Mesenchymal stem cell (in vitro differentiated cells and primary cell): Measurements from ENCODE around the gene HOXC12.
A peak's percentile ranks its signal among the peaks of the same experiment; 100 is the strongest.

Experiments used
- DNase-seq: peaks from one replicate; pipeline ENCODE4 v3.0.0-alpha.2; 2013
- H2AFZ ChIP-seq: one replicate; pipeline ENCODE4 v1.6.1; 2013; ENCODE audit warnings: low read depth, mild to moderate bottlenecking, control low read depth, inconsistent platforms, low read length, moderate library complexity
- H2AK5ac ChIP-seq: 2 replicates; pipeline ENCODE4 v1.6.1; 2013; ENCODE audit warnings: low read length, moderate library complexity, mild to moderate bottlenecking, inconsistent platforms; ENCODE audit not compliant: severe bottlenecking
- H2BK120ac ChIP-seq: one replicate; pipeline ENCODE4 v1.6.1; 2013; ENCODE audit warnings: low read depth, mild to moderate bottlenecking, inconsistent platforms, low read length, moderate library complexity
- H2BK12ac ChIP-seq, 2 experiments: one replicate each; pipeline ENCODE4 v1.6.1; 2013; ENCODE audit warnings: inconsistent platforms in 2 of 2, low read length in 2 of 2, mild to moderate bottlenecking in 2 of 2, moderate library complexity in 2 of 2, control low read depth in 1 of 2
- H2BK15ac ChIP-seq: one replicate; pipeline ENCODE4 v1.6.1; 2013; ENCODE audit warnings: mild to moderate bottlenecking, low read depth, inconsistent platforms; ENCODE audit not compliant: poor library complexity, severe bottlenecking
- H2BK5ac ChIP-seq: 2 replicates; pipeline ENCODE4 v1.6.1; 2013; ENCODE audit warnings: low read depth, mild to moderate bottlenecking, low read length, control low read depth, inconsistent platforms; ENCODE audit not compliant: poor library complexity, severe bottlenecking
- H3K14ac ChIP-seq, 2 experiments: one replicate each; pipeline ENCODE4 v1.6.1; 2013; ENCODE audit warnings: inconsistent platforms in 2 of 2, low read length in 2 of 2, control low read depth in 1 of 2, mild to moderate bottlenecking in 1 of 2, moderate library complexity in 1 of 2
- H3K18ac ChIP-seq, 2 experiments: one replicate each; pipeline ENCODE4 v1.6.1; 2013; ENCODE audit warnings: inconsistent platforms in 2 of 2, low read length in 2 of 2, control low read depth in 1 of 2, low read depth in 1 of 2, mild to moderate bottlenecking in 1 of 2
- H3K23ac ChIP-seq, 2 experiments: one replicate each; pipeline ENCODE4 v1.6.1; 2013; ENCODE audit warnings: inconsistent platforms in 2 of 2, low read length in 2 of 2, mild to moderate bottlenecking in 2 of 2, moderate library complexity in 2 of 2, control low read depth in 1 of 2
- H3K27ac ChIP-seq: 2 replicates; pipeline ENCODE4 v1.5.1; 2013; ENCODE audit warnings: mild to moderate bottlenecking, moderate library complexity, low read length, control low read depth, inconsistent platforms; ENCODE audit not compliant: poor library complexity, severe bottlenecking
- H3K27me3 ChIP-seq, 2 experiments: 2 replicates each; pipeline versions ENCODE4 v1.6.1 to v1.7.0; 2013; ENCODE audit warnings: low read length in 2 of 2, mild to moderate bottlenecking in 2 of 2, moderate library complexity in 2 of 2, control low read depth in 1 of 2, inconsistent platforms in 1 of 2; ENCODE audit not compliant: control insufficient read depth in 1 of 2, insufficient read depth in 1 of 2
- H3K36me3 ChIP-seq, 2 experiments: 2 replicates each; pipeline versions ENCODE4 v1.6.1 to v1.7.0; 2013; ENCODE audit warnings: low read length in 2 of 2, control low read depth in 1 of 2, inconsistent platforms in 1 of 2, low read depth in 1 of 2, mild to moderate bottlenecking in 1 of 2; ENCODE audit not compliant: insufficient read depth in 2 of 2, control insufficient read depth in 1 of 2
- H3K4ac ChIP-seq, 2 experiments: one replicate each; pipeline ENCODE4 v1.6.1; 2013; ENCODE audit warnings: inconsistent platforms in 2 of 2, low read length in 2 of 2, mild to moderate bottlenecking in 2 of 2, moderate library complexity in 2 of 2, control low read depth in 1 of 2, low read depth in 1 of 2
- H3K4me1 ChIP-seq: 2 replicates; pipeline ENCODE4 v1.6.1; 2013; ENCODE audit warnings: low read depth, low read length, control low read depth; ENCODE audit not compliant: control insufficient read depth, insufficient read depth
- H3K4me2 ChIP-seq: 2 replicates; pipeline ENCODE4 v1.6.1; 2013; ENCODE audit warnings: low read length, mild to moderate bottlenecking, inconsistent platforms; ENCODE audit not compliant: poor library complexity, severe bottlenecking
- H3K4me3 ChIP-seq, 2 experiments: 2 replicates each; pipeline versions ENCODE4 v1.5.1 to v1.7.0; 2013; ENCODE audit warnings: low read length in 2 of 2, mild to moderate bottlenecking in 2 of 2, control low read depth in 1 of 2, low read depth in 1 of 2; ENCODE audit not compliant: insufficient read depth in 1 of 2
- H3K79me1 ChIP-seq: replicated peaks from 2 replicates; pipeline ENCODE4 v1.6.1; 2013; ENCODE audit warnings: mild to moderate bottlenecking, control low read depth, low read length, inconsistent platforms; ENCODE audit not compliant: poor library complexity, severe bottlenecking
- H3K9ac ChIP-seq: 2 replicates; pipeline ENCODE4 v1.7.0; 2013; ENCODE audit warnings: mild to moderate bottlenecking, low read length, moderate library complexity
- H3K9me3 ChIP-seq: 2 replicates; pipeline ENCODE4 v1.7.0; 2013; ENCODE audit warnings: mild to moderate bottlenecking, low read length; ENCODE audit not compliant: control insufficient read depth
- H4K8ac ChIP-seq: one replicate; pipeline ENCODE4 v1.6.1; 2013; ENCODE audit warnings: inconsistent platforms, mild to moderate bottlenecking, low read length, moderate library complexity
- H4K91ac ChIP-seq: one replicate; pipeline ENCODE4 v1.6.1; 2013; ENCODE audit warnings: mild to moderate bottlenecking, low read length, inconsistent platforms
- WGBS: methylation state at CpG from one replicate; pipeline ENCODE4 v1.1.7; 2013; ENCODE audit warnings: mixed read lengths; 5-methylcytosine and 5-hydroxymethylcytosine counted together

The HOXC12 gene

GRCh38 chr12:53951577-53952334, 2.9 kb upstream of the HOXC12 start:
- H3K79me1 ChIP-seq = no peaks in the 10 kb centered on the region
- H3K23ac ChIP-seq = peak overlapping the region in 1 of 2 experiments; percentile 13
- WGBS = 18% methylated on average over 47 of the region's 47 CpGs
- H3K4ac ChIP-seq = no peak overlapping the region
- no peak overlapping the region for H2BK5ac ChIP-seq
- no peak overlapping the region for H2BK15ac ChIP-seq
- H3K27ac ChIP-seq = no peak overlapping the region
- H2BK12ac ChIP-seq = no peak overlapping the region
- H3K9ac ChIP-seq = no peak overlapping the region
- no peak overlapping the region for H3K18ac ChIP-seq
- H3K4me3 ChIP-seq = no peak overlapping the region
- peaks cover 0 to 9% of the 10 kb centered on the region in 2 experiments for H3K36me3 ChIP-seq
- no peak for DNase-seq
- H3K27me3 ChIP-seq = peaks cover 97 to 100% of the 10 kb centered on the region in 2 experiments
- no peak overlapping the region for H4K8ac ChIP-seq
- H3K9me3 ChIP-seq = peaks cover 9% of the 10 kb centered on the region
- H2BK120ac ChIP-seq = no peak overlapping the region
- peaks cover 24% of the 10 kb centered on the region for H3K4me1 ChIP-seq
- no peak overlapping the region for H4K91ac ChIP-seq
- H2AFZ ChIP-seq = no peak overlapping the region
- H3K4me2 ChIP-seq = no peak overlapping the region
- no peak overlapping the region for H2AK5ac ChIP-seq
- H3K14ac ChIP-seq = no peak overlapping the region

GRCh38 chr12:53952335-53952694, 2.4 kb upstream of the HOXC12 start:
- Histone ChIP-seq H3K36me3 (peaks cover 0 to 9% of the 10 kb centered on the region in 2 experiments), H3K4me1 (peaks cover 24% of the 10 kb centered on the region), H3K4ac (no peak overlapping the region), H3K4me3 (peak overlapping the region in 1 of 2 experiments; percentile 20), H3K27ac (no peak overlapping the region), H2BK15ac (no peak overlapping the region), H2AK5ac (no peak overlapping the region), H3K9ac (no peak overlapping the region), H2BK120ac (no peak overlapping the region), H3K4me2 (no peak overlapping the region), H2BK12ac (no peak overlapping the region), H4K8ac (no peak overlapping the region), H2BK5ac (no peak overlapping the region), H4K91ac (no peak overlapping the region), H3K18ac (no peak overlapping the region), H2AFZ (no peak overlapping the region), H3K9me3 (peaks cover 12% of the 10 kb centered on the region), H3K14ac (no peak overlapping the region), H3K79me1 (no peaks in the 10 kb centered on the region), H3K27me3 (peaks cover 99 to 100% of the 10 kb centered on the region in 2 experiments), H3K23ac (no peak overlapping the region)
- DNase-seq = no peak
- WGBS = 12% methylated on average over 13 of the region's 13 CpGs

GRCh38 chr12:53952871-53953734, 1.6 kb upstream of the HOXC12 start:
- H2AFZ ChIP-seq = no peak overlapping the region

More at GRCh38 chr12:53952871-53953734, 1.6 kb upstream of the HOXC12 start:
- H2BK5ac ChIP-seq = no peak overlapping the region
- peaks cover 0 to 9% of the 10 kb centered on the region in 2 experiments for H3K36me3 ChIP-seq
- peaks cover 12% of the 10 kb centered on the region for H3K9me3 ChIP-seq
- no peak overlapping the region for H3K27ac ChIP-seq
- peaks cover 24% of the 10 kb centered on the region for H3K4me1 ChIP-seq
- no peak overlapping the region for H3K9ac ChIP-seq
- DNase-seq = no peak
- H3K4me2 ChIP-seq = no peak overlapping the region
- no peak overlapping the region for H4K8ac ChIP-seq
- no peak overlapping the region for H2BK120ac ChIP-seq
- H2AK5ac ChIP-seq = no peak overlapping the region
- H3K27me3 ChIP-seq = peaks cover 99 to 100% of the 10 kb centered on the region in 2 experiments
- no peak overlapping the region for H2BK15ac ChIP-seq
- no peak overlapping the region for H4K91ac ChIP-seq
- 9% methylated on average over 36 of the region's 38 CpGs for WGBS
- H2BK12ac ChIP-seq = no peak overlapping the region
- H3K4ac ChIP-seq = no peak overlapping the region
- no peak overlapping the region for H3K23ac ChIP-seq
- no peaks in the 10 kb centered on the region for H3K79me1 ChIP-seq
- no peak overlapping the region for H3K14ac ChIP-seq
- no peak overlapping the region for H3K4me3 ChIP-seq
- H3K18ac ChIP-seq = no peak overlapping the region
